Ishikawa (cell line): ENCODE measurements around the gene MAG.

Source experiments
- CREB1 ChIP-seq: IDR thresholded peaks from 2 replicates; pipeline ENCODE4 v1.6.1; 2012; ENCODE audit warnings: low read depth
- EP300 ChIP-seq: IDR thresholded peaks from 2 replicates; pipeline ENCODE4 v1.6.1; 2012; ENCODE audit warnings: borderline replicate concordance
- FOXM1 ChIP-seq: IDR thresholded peaks from 2 replicates; pipeline ENCODE4 v1.6.1; 2012; ENCODE audit warnings: low read depth, borderline replicate concordance
- TAF1 ChIP-seq: IDR thresholded peaks from 2 replicates; pipeline ENCODE4 v1.6.1; 2012; ENCODE audit warnings: low read depth, mild to moderate bottlenecking
- TCF12 ChIP-seq: IDR thresholded peaks from 2 replicates; pipeline ENCODE4 v1.6.1; 2012; ENCODE audit warnings: low read depth
- TEAD4 ChIP-seq: IDR thresholded peaks from 2 replicates; pipeline ENCODE4 v1.6.1; 2012
- TF ChIP-seq, protein P1 (sequence below): IDR thresholded peaks from 2 replicates; pipeline ENCODE4 v1.6.1; 2012; ENCODE audit warnings: low read depth, mild to moderate bottlenecking
- TF ChIP-seq, protein P2 (sequence below): IDR thresholded peaks from 2 replicates; pipeline ENCODE4 v1.6.1; 2012
- TF ChIP-seq, protein P3 (sequence below): IDR thresholded peaks from 2 replicates; pipeline ENCODE4 v1.6.1; 2012

DNA sequence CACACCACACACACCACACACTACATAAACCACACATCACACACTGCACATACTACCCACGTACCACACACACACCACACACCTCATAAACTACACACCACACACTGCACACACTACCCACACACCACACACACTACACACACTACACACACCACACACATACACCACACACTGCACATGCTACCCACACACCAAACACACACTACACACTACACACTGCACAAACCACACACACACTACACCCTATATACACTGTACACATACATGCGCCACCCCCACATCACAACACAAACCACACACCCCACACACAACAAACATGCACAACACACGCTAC is 5.5 kb downstream of the MAG start:
- TF ChIP-seq, protein P1, sequence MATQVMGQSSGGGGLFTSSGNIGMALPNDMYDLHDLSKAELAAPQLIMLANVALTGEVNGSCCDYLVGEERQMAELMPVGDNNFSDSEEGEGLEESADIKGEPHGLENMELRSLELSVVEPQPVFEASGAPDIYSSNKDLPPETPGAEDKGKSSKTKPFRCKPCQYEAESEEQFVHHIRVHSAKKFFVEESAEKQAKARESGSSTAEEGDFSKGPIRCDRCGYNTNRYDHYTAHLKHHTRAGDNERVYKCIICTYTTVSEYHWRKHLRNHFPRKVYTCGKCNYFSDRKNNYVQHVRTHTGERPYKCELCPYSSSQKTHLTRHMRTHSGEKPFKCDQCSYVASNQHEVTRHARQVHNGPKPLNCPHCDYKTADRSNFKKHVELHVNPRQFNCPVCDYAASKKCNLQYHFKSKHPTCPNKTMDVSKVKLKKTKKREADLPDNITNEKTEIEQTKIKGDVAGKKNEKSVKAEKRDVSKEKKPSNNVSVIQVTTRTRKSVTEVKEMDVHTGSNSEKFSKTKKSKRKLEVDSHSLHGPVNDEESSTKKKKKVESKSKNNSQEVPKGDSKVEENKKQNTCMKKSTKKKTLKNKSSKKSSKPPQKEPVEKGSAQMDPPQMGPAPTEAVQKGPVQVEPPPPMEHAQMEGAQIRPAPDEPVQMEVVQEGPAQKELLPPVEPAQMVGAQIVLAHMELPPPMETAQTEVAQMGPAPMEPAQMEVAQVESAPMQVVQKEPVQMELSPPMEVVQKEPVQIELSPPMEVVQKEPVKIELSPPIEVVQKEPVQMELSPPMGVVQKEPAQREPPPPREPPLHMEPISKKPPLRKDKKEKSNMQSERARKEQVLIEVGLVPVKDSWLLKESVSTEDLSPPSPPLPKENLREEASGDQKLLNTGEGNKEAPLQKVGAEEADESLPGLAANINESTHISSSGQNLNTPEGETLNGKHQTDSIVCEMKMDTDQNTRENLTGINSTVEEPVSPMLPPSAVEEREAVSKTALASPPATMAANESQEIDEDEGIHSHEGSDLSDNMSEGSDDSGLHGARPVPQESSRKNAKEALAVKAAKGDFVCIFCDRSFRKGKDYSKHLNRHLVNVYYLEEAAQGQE, result no peak
- TF ChIP-seq TAF1, result no peak
- TF ChIP-seq, protein P2, sequence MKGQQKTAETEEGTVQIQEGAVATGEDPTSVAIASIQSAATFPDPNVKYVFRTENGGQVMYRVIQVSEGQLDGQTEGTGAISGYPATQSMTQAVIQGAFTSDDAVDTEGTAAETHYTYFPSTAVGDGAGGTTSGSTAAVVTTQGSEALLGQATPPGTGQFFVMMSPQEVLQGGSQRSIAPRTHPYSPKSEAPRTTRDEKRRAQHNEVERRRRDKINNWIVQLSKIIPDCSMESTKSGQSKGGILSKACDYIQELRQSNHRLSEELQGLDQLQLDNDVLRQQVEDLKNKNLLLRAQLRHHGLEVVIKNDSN, result no peak
- TF ChIP-seq CREB1, result no peak
- TF ChIP-seq, protein P3, sequence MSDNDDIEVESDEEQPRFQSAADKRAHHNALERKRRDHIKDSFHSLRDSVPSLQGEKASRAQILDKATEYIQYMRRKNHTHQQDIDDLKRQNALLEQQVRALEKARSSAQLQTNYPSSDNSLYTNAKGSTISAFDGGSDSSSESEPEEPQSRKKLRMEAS, result no peak
- TF ChIP-seq TCF12, result no peak
- TF ChIP-seq TEAD4, result no peak
- TF ChIP-seq FOXM1, result no peak
- TF ChIP-seq EP300, result no peak
